Neural progenitor cell (in vitro differentiated cells): ENCODE data around the gene LMF1. TPM values are rescaled to one million over a fixed set of nuclear protein-coding genes. Genes with fewer than 3 reads are reported as not detected.

ENCODE experiments used
- DNase-seq: peaks from one replicate; pipeline ENCODE4 v3.0.0-alpha.2; 2016; ENCODE audit warnings: low spot score
- H2AFZ ChIP-seq: fragments of 200-600 bp; sonication (generic); replicated peaks from 2 replicates; pipeline ENCODE4 v1.6.1; 2016; ENCODE audit warnings: antibody characterized with exemption
- H3F3A ChIP-seq: fragments of 200-600 bp; sonication (generic); 2 replicates; pipeline ENCODE4 v1.6.1; 2016; ENCODE audit warnings: antibody characterized with exemption, low read depth
- H3K27ac ChIP-seq: fragments of 200-600 bp; sonication (generic); 2 replicates; pipeline ENCODE4 v1.5.1; 2016; ENCODE audit warnings: mild to moderate bottlenecking
- H3K27me3 ChIP-seq: fragments of 200-600 bp; sonication (generic); 2 replicates; pipeline ENCODE4 v1.6.1; 2016; ENCODE audit warnings: mild to moderate bottlenecking, moderate library complexity
- H3K36me3 ChIP-seq: fragments of 200-600 bp; sonication (generic); 2 replicates; pipeline ENCODE4 v1.5.1; 2016
- H3K4me1 ChIP-seq: fragments of 200-600 bp; sonication (generic); 2 replicates; pipeline ENCODE4 v1.6.1; 2016; ENCODE audit warnings: mixed run types
- H3K4me2 ChIP-seq: fragments of 200-600 bp; sonication (generic); 2 replicates; pipeline ENCODE4 v1.6.1; 2016
- H3K4me3 ChIP-seq: fragments of 200-600 bp; sonication (generic); 2 replicates; pipeline ENCODE4 v1.5.1; 2016
- H3K79me2 ChIP-seq: fragments of 200-600 bp; sonication (generic); 2 replicates; pipeline ENCODE4 v1.6.1; 2016; ENCODE audit warnings: low read depth
- H3K9ac ChIP-seq: fragments of 200-600 bp; sonication (generic); 2 replicates; pipeline ENCODE4 v1.6.1; 2016
- H3K9me3 ChIP-seq: fragments of 200-600 bp; sonication (generic); 2 replicates; pipeline ENCODE4 v1.5.1; 2016; ENCODE audit warnings: low read depth
- H4K20me1 ChIP-seq: fragments of 200-600 bp; sonication (generic); 2 replicates; pipeline ENCODE4 v1.6.1; 2016; ENCODE audit warnings: low read depth
- H3K27ac Mint-ChIP-seq: 3 replicates; pipeline ENCODE4 v1.8.0; 2021; ENCODE audit warnings: mixed read lengths
- H3K27me3 Mint-ChIP-seq: 2 replicates; pipeline ENCODE4 v1.8.0; 2022; ENCODE audit warnings: low read depth, mild to moderate bottlenecking, inconsistent platforms, moderate library complexity, mixed read lengths; ENCODE audit not compliant: insufficient read depth
- H3K36me3 Mint-ChIP-seq: 3 replicates; pipeline ENCODE4 v1.8.0; 2021; ENCODE audit warnings: mixed read lengths
- H3K4me1 Mint-ChIP-seq: 3 replicates; pipeline ENCODE4 v1.8.0; 2021; ENCODE audit warnings: mixed read lengths
- H3K4me3 Mint-ChIP-seq: 3 replicates; pipeline ENCODE4 v1.8.0; 2021; ENCODE audit warnings: mild to moderate bottlenecking, moderate library complexity, mixed read lengths
- H3K9me3 Mint-ChIP-seq: 3 replicates; pipeline ENCODE4 v1.8.0; 2020; ENCODE audit warnings: mixed read lengths
- CTCF ChIP-seq: fragments of 200-600 bp; sonication (generic); IDR thresholded peaks from 2 replicates; pipeline ENCODE4 v1.5.1; 2017; ENCODE audit warnings: antibody characterized with exemption, mild to moderate bottlenecking
- EZH2 ChIP-seq: fragments of 200-600 bp; sonication (generic); IDR thresholded peaks from 2 replicates; pipeline ENCODE4 v1.6.1; 2017; ENCODE audit warnings: antibody characterized with exemption, mild to moderate bottlenecking, moderate library complexity
- EZH2phosphoT487 ChIP-seq: fragments of 200-600 bp; sonication (generic); IDR thresholded peaks from 2 replicates; pipeline ENCODE4 v1.6.1; 2017; ENCODE audit warnings: antibody characterized with exemption
- total RNA-seq: library from RNA; depleted of rRNA; stranded (reverse); fragments of >200 nt; gene quantifications from 2 replicates; pipeline ENCODE4 v1.2.3, GENCODE V29; 2015; ENCODE audit warnings: low replicate concordance

LMF1 gene
- total RNA-seq, 1 donor from 2014 or later: 3.4 TPM

- H3K4me2 ChIP-seq: no peak overlapping the region
- peaks cover 23% of the 10 kb centered on the region for H3K9me3 Mint-ChIP-seq
- H2AFZ ChIP-seq: no peak overlapping the region
- peaks cover 10% of the 10 kb centered on the region for H3K27me3 ChIP-seq
- no peaks in the 10 kb centered on the region for H3K9me3 ChIP-seq
- peaks cover 17% of the 10 kb centered on the region for H3F3A ChIP-seq
- no peak overlapping the region for H3K27ac Mint-ChIP-seq
- H3K36me3 Mint-ChIP-seq: peaks cover 32% of the 10 kb centered on the region
- H3K79me2 ChIP-seq: no peaks in the 10 kb centered on the region
- DNase-seq: no peak
- H3K27me3 Mint-ChIP-seq: peaks cover 7% of the 10 kb centered on the region
- TF ChIP-seq EZH2phosphoT487 (no peak), CTCF (no peak), EZH2 (no peak)
- no peak overlapping the region for H3K4me3 ChIP-seq
- peaks cover 56% of the 10 kb centered on the region for H3K4me1 Mint-ChIP-seq
- H3K27ac ChIP-seq: no peak overlapping the region
- peaks cover 21% of the 10 kb centered on the region for H4K20me1 ChIP-seq
- no peak overlapping the region for H3K9ac ChIP-seq
- H3K4me3 Mint-ChIP-seq: peak overlapping the region; percentile 19
- H3K4me1 ChIP-seq: peaks cover 12% of the 10 kb centered on the region
- H3K36me3 ChIP-seq: no peaks in the 10 kb centered on the region
These were observed 5.3 kb downstream of the LMF1 start for GRCh38 chr16:965487-965886.

- Mint-ChIP-seq H3K36me3 (peaks cover 32% of the 10 kb centered on the region), H3K4me3 (peak overlapping the region; percentile 6), H3K9me3 (peaks cover 23% of the 10 kb centered on the region), H3K27me3 (peaks cover 7% of the 10 kb centered on the region), H3K4me1 (peaks cover 56% of the 10 kb centered on the region), H3K27ac (no peak overlapping the region)
- Histone ChIP-seq H2AFZ (no peak overlapping the region), H3K9ac (no peak overlapping the region), H4K20me1 (peaks cover 21% of the 10 kb centered on the region), H3K36me3 (no peaks in the 10 kb centered on the region), H3K4me1 (peaks cover 12% of the 10 kb centered on the region), H3F3A (peaks cover 17% of the 10 kb centered on the region), H3K27ac (no peak overlapping the region), H3K9me3 (no peaks in the 10 kb centered on the region), H3K79me2 (no peaks in the 10 kb centered on the region), H3K27me3 (peaks cover 9% of the 10 kb centered on the region), H3K4me2 (no peak overlapping the region), H3K4me3 (no peak overlapping the region)
- TF ChIP-seq CTCF: no peak
- no peak for TF ChIP-seq EZH2
- no peak for TF ChIP-seq EZH2phosphoT487
- no peak for DNase-seq
These were observed 5.8 kb downstream of the LMF1 start for GRCh38 chr16:965036-965395.

GRCh38 chr16:964356-965035 is 6.3 kb downstream of the LMF1 start:
- H3K4me1 ChIP-seq: peaks cover 6% of the 10 kb centered on the region
- peaks cover 25% of the 10 kb centered on the region for H3K9me3 Mint-ChIP-seq
- peaks cover 16% of the 10 kb centered on the region for H4K20me1 ChIP-seq
- no peaks in the 10 kb centered on the region for H3K79me2 ChIP-seq
- H3K9me3 ChIP-seq: no peaks in the 10 kb centered on the region
- H3K27ac Mint-ChIP-seq: no peak overlapping the region
- no peak overlapping the region for H3K4me3 ChIP-seq
- peaks cover 13% of the 10 kb centered on the region for H3F3A ChIP-seq
- TF ChIP-seq CTCF: no peak
- TF ChIP-seq EZH2: no peak
- TF ChIP-seq EZH2phosphoT487: no peak
- H3K27ac ChIP-seq: no peak overlapping the region
- peaks cover 4% of the 10 kb centered on the region for H3K27me3 ChIP-seq
- H3K9ac ChIP-seq: no peak overlapping the region
- no peak overlapping the region for H3K4me2 ChIP-seq
- H3K4me1 Mint-ChIP-seq: peaks cover 55% of the 10 kb centered on the region
- peaks cover 7% of the 10 kb centered on the region for H3K27me3 Mint-ChIP-seq
- peaks cover 32% of the 10 kb centered on the region for H3K36me3 Mint-ChIP-seq
- no peaks in the 10 kb centered on the region for H3K36me3 ChIP-seq
- no peak overlapping the region for H3K4me3 Mint-ChIP-seq
- DNase-seq: no peak
- no peak overlapping the region for H2AFZ ChIP-seq
